Cardiac fibroblast (primary cell): ENCODE data around the gene MRPL10.

Experiments used
- DNase-seq, 2 donors: peaks; one replicate each; pipeline versions ENCODE4 v3.0.0 to v3.0.0-alpha.2; 2010; ENCODE audit warnings: low read depth in 2 of 2
- H3K4me3 ChIP-seq, 2 donors: replicated peaks in 1 of 2; 1 replicate in 1 of 2; 2 replicates in 1 of 2; pipeline ENCODE4 v1.5.1; 2011; ENCODE audit warnings: low read depth in 2 of 2, low read length in 2 of 2, mild to moderate bottlenecking in 2 of 2, moderate library complexity in 1 of 2
- TF ChIP-seq, protein P1 (sequence below): IDR thresholded peaks from one replicate; pipeline ENCODE4 v1.5.1; 2011; ENCODE audit warnings: low read depth, mild to moderate bottlenecking, low read length, inconsistent platforms

The MRPL10 gene

DNA sequence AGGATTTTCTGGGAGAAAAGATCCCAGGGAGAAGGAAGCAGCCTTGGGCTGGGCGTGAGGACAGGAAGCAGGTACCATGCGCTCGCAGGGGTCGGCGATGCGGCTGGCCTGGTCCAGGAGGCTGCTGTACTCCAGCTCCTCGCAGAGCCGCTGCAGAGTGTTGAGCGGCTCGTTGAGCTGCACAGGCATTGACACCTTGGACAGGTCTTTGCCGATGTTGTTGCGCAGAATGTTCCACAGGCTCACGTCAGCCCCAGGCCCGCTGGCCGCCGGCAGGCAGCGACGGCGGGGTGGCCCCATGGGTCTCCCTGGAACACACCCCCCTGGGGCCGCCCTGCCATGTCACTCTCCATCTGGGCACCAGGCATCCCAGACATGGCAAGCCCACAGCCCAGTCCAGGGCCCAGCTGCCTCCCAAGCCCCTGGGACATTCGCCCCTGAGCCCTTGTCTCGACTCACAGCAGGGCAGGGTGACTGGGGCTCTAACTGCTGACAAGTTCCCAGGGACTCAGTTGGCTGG lies 17.8 kb downstream of the MRPL10 start:
- TF ChIP-seq, protein P1, sequence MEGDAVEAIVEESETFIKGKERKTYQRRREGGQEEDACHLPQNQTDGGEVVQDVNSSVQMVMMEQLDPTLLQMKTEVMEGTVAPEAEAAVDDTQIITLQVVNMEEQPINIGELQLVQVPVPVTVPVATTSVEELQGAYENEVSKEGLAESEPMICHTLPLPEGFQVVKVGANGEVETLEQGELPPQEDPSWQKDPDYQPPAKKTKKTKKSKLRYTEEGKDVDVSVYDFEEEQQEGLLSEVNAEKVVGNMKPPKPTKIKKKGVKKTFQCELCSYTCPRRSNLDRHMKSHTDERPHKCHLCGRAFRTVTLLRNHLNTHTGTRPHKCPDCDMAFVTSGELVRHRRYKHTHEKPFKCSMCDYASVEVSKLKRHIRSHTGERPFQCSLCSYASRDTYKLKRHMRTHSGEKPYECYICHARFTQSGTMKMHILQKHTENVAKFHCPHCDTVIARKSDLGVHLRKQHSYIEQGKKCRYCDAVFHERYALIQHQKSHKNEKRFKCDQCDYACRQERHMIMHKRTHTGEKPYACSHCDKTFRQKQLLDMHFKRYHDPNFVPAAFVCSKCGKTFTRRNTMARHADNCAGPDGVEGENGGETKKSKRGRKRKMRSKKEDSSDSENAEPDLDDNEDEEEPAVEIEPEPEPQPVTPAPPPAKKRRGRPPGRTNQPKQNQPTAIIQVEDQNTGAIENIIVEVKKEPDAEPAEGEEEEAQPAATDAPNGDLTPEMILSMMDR = no peak
- H3K4me3 ChIP-seq = no peak overlapping the region
- no peak for DNase-seq

DNA sequence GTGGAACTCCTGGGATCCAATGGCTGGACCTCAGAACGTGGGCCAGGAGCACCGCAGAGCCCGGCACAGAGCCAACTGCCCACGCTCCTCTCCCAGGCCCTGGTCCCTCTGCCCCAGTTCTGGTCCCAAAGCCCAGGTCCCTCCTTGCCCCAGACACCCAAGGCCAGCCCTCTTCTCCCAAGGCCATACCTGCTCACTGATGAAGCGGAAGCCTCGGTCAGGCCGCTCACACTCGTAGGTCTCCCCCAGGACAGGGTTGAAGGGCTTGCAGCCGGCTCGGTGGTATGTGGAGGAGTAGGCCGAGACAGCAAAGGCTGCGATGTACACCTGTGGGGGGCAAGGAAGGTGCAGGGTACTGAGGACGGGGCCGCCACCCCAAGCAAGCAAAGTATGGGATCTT lies 18.3 kb downstream of the MRPL10 start:
- TF ChIP-seq, protein P1 = no peak
- H3K4me3 ChIP-seq = no peak overlapping the region

DNA sequence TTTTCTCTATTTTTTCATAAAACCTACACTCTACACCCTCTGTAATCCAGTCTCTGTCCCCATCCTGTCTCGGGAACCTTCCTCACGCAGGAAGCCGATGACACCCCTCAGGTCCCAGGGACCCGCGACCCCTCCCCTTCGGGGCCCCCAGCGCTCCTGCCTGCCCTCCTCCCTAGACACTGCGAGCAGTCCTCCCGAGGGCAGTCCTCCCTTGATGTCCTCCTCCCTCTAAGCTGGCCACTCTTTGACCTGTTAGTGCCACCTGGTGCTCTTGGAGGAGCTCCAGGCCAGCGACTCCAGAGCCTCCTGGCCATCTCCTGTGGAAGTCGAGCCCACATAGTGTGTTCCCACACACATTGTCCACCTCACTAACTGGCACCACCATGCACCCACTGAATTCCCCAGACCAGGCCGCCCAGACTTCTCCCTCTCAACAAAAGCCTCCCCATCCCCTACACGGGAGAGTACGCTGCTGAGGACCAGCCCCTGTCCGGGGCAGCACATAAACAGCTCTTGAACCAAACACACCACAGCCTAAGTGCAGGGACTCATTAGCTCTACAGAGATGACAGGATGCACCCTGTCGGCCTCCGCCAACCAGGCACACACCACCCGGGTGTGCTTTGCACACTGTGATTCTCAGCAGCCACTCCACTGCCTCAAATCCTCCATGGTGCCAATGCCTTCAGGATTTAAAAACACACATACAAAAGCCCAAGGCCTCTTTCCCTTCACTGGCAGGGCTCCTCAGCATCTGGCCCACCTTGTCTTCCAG lies 19.0 kb downstream of the MRPL10 start:
- H3K4me3 ChIP-seq = no peak overlapping the region
- no peak for DNase-seq
- TF ChIP-seq, protein P1 = no peak

More for the DNA sequence above, 18.3 kb downstream of the MRPL10 start:
- no peak for DNase-seq

DNA sequence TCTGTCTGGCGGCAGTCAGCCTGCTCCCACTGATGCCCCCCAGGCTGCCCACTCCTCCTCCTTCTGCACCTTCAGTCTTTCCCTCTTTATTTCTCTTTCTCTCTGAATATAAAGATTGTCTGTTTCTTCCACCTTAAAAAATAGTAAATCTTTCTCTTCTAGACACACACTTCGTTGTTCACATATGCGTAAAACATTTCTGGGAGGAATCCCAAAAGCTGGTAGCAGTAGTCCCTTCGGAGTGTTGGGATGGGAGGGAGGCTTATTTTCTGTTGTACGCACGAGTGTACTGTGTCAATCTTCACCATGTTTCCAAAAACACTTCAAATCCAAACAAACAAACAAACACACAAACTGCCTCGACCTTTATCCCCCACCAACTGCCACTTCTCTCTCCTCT lies 19.6 kb downstream of the MRPL10 start:
- TF ChIP-seq, protein P1 = no peak
- no peak for DNase-seq
- H3K4me3 ChIP-seq = no peak overlapping the region

DNA sequence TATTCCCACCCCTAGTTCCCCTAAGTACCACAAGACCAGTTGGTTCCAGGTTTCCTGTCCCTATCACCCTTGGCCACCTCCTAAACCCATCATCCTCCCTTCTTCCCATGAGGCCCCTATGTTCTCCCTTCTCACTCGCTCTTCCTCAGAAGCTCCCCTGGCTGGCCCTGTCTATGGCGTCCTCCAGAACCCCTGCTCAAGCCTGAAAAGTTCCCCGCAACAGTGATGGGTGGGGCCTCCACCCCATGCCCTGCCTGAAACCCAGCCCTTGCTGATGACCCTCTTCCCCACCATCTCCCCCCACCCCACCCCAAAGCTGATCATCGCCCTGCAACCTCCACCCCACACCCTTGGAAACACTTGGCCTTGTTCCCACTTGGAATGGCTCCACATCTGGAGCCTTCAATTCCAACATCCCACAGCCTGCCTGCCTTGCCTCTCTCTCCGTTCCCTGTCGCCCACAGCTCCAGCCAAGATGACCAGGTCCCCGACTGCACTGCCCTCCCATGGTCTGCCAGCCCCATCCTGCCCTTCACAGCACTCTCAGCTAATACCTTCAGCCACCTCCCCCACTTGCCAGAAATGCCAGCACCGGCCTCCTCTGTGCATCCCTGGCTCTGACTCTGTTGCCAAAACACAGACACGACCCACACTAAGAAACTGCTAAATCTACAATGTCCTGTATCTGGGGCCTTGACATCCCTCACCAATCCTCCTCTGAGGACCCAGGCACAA lies 20.3 kb downstream of the MRPL10 start:
- TF ChIP-seq, protein P1 = no peak

DNA sequence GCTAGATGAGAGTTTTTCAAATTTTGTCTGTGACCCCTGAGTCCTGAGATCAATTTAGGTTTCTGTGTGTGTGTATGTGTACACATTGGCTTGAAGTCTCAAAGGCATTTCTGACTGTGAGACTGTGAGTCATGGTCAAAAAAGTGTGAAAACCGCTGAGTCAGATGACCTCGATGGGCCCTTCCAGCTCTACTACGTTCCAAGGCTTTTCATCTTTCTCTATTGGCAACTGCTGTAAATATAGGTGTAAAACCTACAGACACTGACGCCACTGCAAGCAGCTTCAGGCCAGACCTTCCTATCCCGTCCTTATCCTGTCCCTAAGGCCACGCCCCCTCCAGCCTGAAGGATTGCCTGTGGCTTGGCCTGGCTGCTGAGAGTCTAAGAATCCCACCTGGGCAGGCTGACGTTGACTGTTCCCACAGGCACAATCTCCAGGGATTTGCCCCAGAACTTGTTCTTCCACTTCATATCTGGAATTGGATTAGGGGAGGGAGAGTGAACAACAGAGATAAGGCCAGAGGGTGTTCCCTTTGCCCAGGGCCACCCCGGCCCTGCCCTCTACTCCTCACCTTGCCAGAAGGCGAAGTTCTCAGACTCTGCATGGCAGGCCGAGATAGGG lies 21.0 kb downstream of the MRPL10 start:
- H3K4me3 ChIP-seq = no peak overlapping the region
- TF ChIP-seq, protein P1 = no peak
- peak; percentile 89 to 92 for DNase-seq

More for the DNA sequence above, 20.3 kb downstream of the MRPL10 start:
- no peak for DNase-seq
- no peak overlapping the region for H3K4me3 ChIP-seq
